ENCODE results near the gene ACD. TPM values are rescaled to one million over a fixed set of nuclear protein-coding genes. Genes with fewer than 3 reads are reported as not detected.

ACD gene
- polyA plus RNA-seq, 1 donor from 2014 or later = 48.6 TPM

DNA sequence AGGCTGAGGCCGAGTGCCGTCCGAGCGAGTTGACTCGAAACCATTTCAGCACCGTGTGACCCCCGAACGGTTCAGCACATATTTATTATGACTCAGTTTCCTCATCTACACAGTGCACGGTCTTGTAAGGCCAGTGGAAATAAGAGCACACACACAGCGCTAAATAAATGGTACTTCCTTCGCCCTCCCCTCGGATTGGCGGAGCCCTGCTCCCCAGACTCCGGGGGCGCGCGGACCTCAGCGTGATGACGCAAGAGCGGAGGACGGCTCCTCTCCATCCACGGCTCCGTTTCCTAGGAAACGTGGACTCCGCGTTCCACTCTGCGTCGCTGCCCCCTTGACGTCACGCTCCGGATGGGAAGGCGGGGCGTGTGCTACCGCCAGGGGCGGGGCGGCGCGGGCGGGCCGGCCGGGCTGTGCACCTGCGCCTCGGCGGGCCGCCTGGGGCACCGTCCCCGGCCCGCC lies 536 bp upstream of the ACD start, which contains the start of gene PARD6A:
Gene PARD6A, plus strand, starts transcription at position 397 of the 465 bp plus-strand sequence. CDS start 79 bp downstream, outside the sequence.
- H3K27ac Mint-ChIP-seq = peak within 1 kb of the TSS; percentile 96 to 98 (median 97)

GRCh38 chr16:67658849-67659674 lies 998 bp downstream of the ACD start:
- no peaks in the 10 kb centered on the region for H3K9me3 Mint-ChIP-seq

More for the DNA sequence above, 536 bp upstream of the ACD start, which contains the start of gene PARD6A:
- Mint-ChIP-seq H3K9me3 (no peaks in the 10 kb centered on the region), H3K27me3 (no peaks in the 10 kb centered on the region), H3K36me3 (peaks cover 2% of the 10 kb centered on the region), H3K4me3 (peak within 1 kb of the TSS; percentile 92 to 99 (median 98)), H3K4me1 (peaks cover 0 to 13% (median 4%) of the 10 kb centered on the region in 3 donors)

DNA sequence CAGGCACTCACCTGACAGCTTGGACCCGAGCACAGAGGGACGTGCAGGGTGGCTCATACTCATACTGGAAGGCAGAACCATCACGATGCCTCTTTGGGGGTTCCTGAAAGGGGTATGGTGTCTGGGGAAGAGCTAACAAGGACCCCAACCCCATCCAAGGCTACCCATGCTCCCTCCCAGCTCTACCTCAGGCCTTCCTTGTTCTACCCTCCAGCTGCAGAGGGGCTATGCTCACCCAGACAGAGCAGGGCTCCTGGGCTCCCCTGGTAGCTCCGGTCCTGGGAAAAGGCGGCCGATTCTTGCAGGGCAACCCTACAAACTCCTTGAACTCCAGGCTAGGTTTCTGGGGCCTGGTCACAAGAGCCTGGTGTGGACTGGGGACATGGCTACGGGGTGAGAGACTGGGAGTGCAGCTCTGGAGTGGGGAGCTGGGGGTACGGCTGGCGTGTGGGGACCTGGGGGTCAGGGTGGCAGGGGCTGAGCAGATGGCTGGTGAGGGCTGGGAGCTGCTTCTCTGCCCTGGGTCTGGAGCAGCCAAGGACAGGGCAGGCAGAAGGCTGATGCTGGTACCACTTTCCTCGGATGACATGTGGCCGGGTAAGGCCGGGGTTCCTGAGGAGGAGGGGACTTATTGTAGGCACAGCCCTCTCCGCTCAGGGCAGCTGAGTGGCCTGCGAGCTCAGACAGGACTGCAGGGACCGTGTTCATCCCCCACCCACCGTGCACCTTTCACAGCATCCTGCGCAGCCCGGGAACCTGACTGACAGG lies 2.1 kb downstream of the ACD start:
- Mint-ChIP-seq H3K4me3 (peak overlapping the region in 2 of 4 donors; percentile 57 to 98), H3K27me3 (no peaks in the 10 kb centered on the region), H3K27ac (peak overlapping the region in 1 of 3 donors; percentile 80), H3K36me3 (peaks cover 2% of the 10 kb centered on the region), H3K9me3 (no peaks in the 10 kb centered on the region), H3K4me1 (peaks cover 1 to 11% (median 5%) of the 10 kb centered on the region in 3 donors)

More at GRCh38 chr16:67658849-67659674, 998 bp downstream of the ACD start:
- Mint-ChIP-seq H3K27me3 (no peaks in the 10 kb centered on the region), H3K36me3 (no peaks in the 10 kb centered on the region), H3K4me3 (peak overlapping the region; percentile 92 to 99 (median 98)), H3K4me1 (peaks cover 0 to 11% (median 5%) of the 10 kb centered on the region in 3 donors), H3K27ac (peak overlapping the region; percentile 46 to 97 (median 69))

- peaks cover 2% of the 10 kb centered on the region for H3K36me3 Mint-ChIP-seq
- no peaks in the 10 kb centered on the region for H3K27me3 Mint-ChIP-seq
- no peaks in the 10 kb centered on the region for H3K9me3 Mint-ChIP-seq
- H3K27ac Mint-ChIP-seq = peak overlapping the region in 1 of 3 donors; percentile 80
- H3K4me3 Mint-ChIP-seq = peak overlapping the region in 1 of 4 donors; percentile 61
- H3K4me1 Mint-ChIP-seq = peaks cover 1 to 11% (median 5%) of the 10 kb centered on the region in 3 donors
These were observed 2.9 kb downstream of the ACD start for GRCh38 chr16:67657017-67657608.

GRCh38 chr16:67656344-67657016 lies 3.6 kb downstream of the ACD start:
- Mint-ChIP-seq H3K4me1 (peaks cover 1 to 9% (median 5%) of the 10 kb centered on the region in 3 donors), H3K36me3 (peaks cover 3% of the 10 kb centered on the region), H3K27me3 (no peaks in the 10 kb centered on the region), H3K4me3 (peak overlapping the region in 1 of 4 donors; percentile 67), H3K9me3 (no peaks in the 10 kb centered on the region), H3K27ac (peak overlapping the region in 1 of 3 donors; percentile 80)

GRCh38 chr16:67655363-67655762 lies 4.7 kb downstream of the ACD start:
- Mint-ChIP-seq H3K27me3 (no peaks in the 10 kb centered on the region), H3K36me3 (peaks cover 3% of the 10 kb centered on the region), H3K4me3 (peak overlapping the region in 2 of 4 donors; percentile 6 to 67), H3K4me1 (peaks cover 1 to 6% (median 5%) of the 10 kb centered on the region in 3 donors), H3K27ac (peak overlapping the region in 1 of 3 donors; percentile 70), H3K9me3 (no peaks in the 10 kb centered on the region)

DNA sequence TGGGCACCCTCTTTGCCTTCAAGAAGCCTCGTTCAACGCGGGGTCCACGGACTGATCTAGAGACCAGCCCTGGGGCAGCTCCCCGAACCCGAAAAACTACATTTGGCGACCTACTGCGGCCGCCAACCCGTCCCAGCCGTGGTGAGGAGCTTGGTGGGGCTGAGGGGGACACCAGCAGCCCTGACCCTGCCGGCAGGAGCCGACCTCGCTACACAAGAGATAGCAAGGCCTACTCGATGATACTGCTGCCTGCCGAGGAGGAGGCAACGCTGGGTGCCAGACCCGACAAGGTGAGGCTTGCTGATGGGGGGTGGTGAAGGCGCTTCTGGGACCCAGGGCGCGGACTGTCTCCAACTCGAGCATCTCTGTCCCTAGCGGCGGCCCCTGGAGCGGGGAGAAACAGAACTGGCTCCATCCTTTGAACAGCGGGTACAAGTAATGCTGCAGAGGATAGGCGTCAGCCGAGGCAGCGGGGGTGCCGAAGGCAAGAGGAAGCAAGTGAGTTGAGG lies 5.6 kb downstream of the ACD start:
- H3K4me1 Mint-ChIP-seq = peaks cover 1 to 6% (median 5%) of the 10 kb centered on the region in 3 donors
- H3K4me3 Mint-ChIP-seq = no peak overlapping the region
- no peaks in the 10 kb centered on the region for H3K27me3 Mint-ChIP-seq
- peak overlapping the region in 1 of 3 donors; percentile 18 for H3K27ac Mint-ChIP-seq
- no peaks in the 10 kb centered on the region for H3K9me3 Mint-ChIP-seq
- peaks cover 3% of the 10 kb centered on the region for H3K36me3 Mint-ChIP-seq

DNA sequence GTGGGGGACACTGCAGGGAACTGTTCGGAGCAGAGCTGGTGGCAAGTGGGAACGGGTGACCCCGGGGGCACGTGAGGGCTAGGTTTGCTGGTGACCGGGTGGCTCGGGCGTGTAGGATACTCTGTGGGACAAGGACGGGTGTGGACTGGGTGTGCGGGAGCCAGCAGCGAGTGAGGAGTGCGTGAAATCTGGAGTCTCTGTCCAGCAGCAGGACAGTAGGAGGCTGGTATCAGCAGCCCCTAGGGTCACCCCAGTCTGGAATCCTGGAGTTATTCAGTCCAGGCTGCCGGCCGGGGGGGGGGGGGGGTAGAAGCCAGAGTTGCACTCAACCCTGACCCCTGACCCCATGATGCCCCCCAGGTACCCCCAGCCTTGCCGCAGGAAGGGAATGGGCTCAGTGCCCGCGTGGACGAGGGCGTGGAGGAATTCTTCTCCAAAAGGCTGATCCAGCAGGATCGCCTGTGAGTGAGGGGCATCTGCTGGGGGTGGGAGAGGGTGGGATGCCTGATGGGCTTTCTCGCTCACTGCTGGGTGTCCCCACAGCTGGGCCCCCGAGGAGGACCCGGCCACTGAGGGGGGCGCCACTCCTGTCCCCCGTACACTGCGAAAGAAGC lies 6.2 kb downstream of the ACD start:
- H3K9me3 Mint-ChIP-seq = no peaks in the 10 kb centered on the region
- H3K27me3 Mint-ChIP-seq = no peaks in the 10 kb centered on the region
- H3K27ac Mint-ChIP-seq = no peak overlapping the region
- no peak overlapping the region for H3K4me3 Mint-ChIP-seq
- peaks cover 3% of the 10 kb centered on the region for H3K36me3 Mint-ChIP-seq
- H3K4me1 Mint-ChIP-seq = peaks cover 1 to 5% (median 2%) of the 10 kb centered on the region in 3 donors

GRCh38 chr16:67653128-67653788 lies 6.8 kb downstream of the ACD start:
- peaks cover 3% of the 10 kb centered on the region for H3K36me3 Mint-ChIP-seq
- no peak overlapping the region for H3K27ac Mint-ChIP-seq
- H3K27me3 Mint-ChIP-seq = no peaks in the 10 kb centered on the region
- peaks cover 0 to 5% (median 1%) of the 10 kb centered on the region in 3 donors for H3K4me1 Mint-ChIP-seq
- no peaks in the 10 kb centered on the region for H3K9me3 Mint-ChIP-seq
- no peak overlapping the region for H3K4me3 Mint-ChIP-seq

DNA sequence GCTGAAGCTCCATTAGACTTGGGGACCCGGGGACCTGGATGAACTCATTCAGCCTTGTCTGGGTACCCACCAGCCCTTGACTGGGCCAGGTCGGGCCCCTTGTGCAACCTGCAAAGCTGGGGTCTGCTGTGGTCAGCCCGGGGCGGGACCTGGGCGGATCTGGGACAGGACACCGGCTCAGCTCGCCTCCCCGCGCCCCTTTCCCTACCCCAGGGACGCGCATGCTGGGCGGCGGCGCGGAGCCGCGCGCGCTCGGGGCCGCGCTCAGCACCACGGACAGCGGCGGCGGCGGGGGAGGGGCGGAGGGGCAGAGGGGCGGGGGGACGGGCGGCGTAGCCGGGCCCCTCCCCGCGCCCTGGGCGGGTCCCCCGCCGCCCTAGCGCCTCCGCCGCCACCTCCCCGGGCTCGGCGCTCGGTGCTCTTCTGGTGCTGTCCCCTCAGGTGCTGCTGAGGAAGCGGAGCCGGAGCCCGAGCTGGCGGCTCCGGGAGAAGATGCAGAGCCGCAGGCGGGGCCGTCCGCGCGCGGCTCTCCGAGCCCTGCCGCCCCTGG lies 7.4 kb downstream of the ACD start:
- H3K27me3 Mint-ChIP-seq = no peaks in the 10 kb centered on the region
- no peak overlapping the region for H3K27ac Mint-ChIP-seq
- no peaks in the 10 kb centered on the region for H3K9me3 Mint-ChIP-seq
- H3K4me3 Mint-ChIP-seq = no peak overlapping the region
- H3K36me3 Mint-ChIP-seq = peaks cover 3% of the 10 kb centered on the region
- H3K4me1 Mint-ChIP-seq = peaks cover 0 to 5% (median 1%) of the 10 kb centered on the region in 3 donors

DNA sequence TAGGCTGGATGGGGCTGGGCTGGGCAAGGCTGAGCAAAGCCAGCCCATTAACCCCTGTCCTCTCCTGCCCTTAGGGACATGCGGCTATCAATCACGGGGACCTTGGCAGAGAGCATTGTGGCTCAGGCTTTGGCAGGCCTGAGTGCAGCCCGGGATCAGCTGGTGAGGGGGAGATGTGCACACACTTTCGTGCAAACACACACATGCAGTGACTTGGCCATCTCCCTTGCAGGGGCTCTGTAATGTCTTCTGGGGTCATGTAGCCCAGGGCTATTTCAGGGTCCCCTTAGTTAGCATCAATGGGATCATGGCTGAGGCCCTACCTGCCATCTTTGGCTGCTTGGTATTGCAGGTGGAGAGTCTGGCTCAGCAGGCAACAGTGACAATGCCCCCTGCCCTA lies 8.2 kb downstream of the ACD start:
- Mint-ChIP-seq H3K27ac (peak overlapping the region in 2 of 3 donors; percentile 31 to 91), H3K4me3 (peak overlapping the region in 2 of 4 donors; percentile 55 to 57), H3K36me3 (peaks cover 3% of the 10 kb centered on the region), H3K4me1 (peaks cover 0 to 5% (median 1%) of the 10 kb centered on the region in 3 donors), H3K27me3 (no peaks in the 10 kb centered on the region), H3K9me3 (no peaks in the 10 kb centered on the region)

DNA sequence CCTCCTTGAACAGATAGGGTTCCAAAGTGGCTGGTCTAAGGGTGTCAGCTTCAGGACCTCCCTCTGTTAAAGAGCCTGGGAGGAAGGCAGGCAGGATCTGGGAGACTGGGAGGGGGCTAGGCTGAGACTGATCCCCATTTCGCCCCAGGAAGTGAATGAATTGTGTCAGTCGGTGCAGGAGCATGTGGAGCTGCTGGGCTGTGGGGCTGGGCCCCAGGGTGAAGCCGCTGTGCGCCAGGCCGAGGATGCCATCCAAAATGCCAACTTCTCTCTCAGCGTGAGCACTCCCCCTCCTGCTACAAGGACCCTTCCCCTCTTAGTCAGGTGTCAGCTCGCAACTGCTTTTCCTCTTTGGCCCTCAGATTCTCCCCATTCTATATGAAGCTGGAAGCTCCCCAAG lies 9.0 kb downstream of the ACD start:
- H3K9me3 Mint-ChIP-seq = no peaks in the 10 kb centered on the region
- H3K36me3 Mint-ChIP-seq = peaks cover 3% of the 10 kb centered on the region
- peak overlapping the region in 1 of 4 donors; percentile 74 for H3K4me3 Mint-ChIP-seq
- peak overlapping the region in 2 of 3 donors; percentile 87 to 91 for H3K27ac Mint-ChIP-seq
- no peaks in the 10 kb centered on the region for H3K27me3 Mint-ChIP-seq
- H3K4me1 Mint-ChIP-seq = peaks cover 0 to 5% (median 1%) of the 10 kb centered on the region in 3 donors

DNA sequence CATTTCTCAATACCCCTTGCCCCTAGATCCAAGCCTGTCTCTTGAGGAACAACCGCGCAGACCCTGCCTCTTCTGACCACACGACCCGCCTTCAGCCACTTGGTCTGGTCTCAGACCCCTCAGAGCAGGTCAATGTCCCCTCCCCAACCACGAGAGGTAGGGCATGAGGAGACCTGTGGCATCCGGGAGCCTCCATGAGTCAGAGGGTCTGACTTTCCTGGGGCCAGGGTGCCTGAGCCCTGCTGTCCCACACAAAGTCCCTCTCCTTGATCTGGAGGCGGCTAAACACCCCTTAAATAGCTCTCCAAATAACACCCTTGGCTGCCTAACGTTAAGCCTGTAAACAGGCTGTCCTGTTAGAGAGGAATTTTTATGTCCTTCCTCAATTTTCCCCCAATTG lies 10.0 kb downstream of the ACD start:
- H3K4me1 Mint-ChIP-seq = peaks cover 0 to 1% (median 0%) of the 10 kb centered on the region in 3 donors
- H3K9me3 Mint-ChIP-seq = no peaks in the 10 kb centered on the region
- peaks cover 3% of the 10 kb centered on the region for H3K36me3 Mint-ChIP-seq
- peak overlapping the region in 1 of 3 donors; percentile 91 for H3K27ac Mint-ChIP-seq
- no peaks in the 10 kb centered on the region for H3K27me3 Mint-ChIP-seq
- peak overlapping the region in 1 of 4 donors; percentile 74 for H3K4me3 Mint-ChIP-seq
